OCI-LY7 (cell line): Measurements from ENCODE around the gene HOXC10. TPM values are rescaled to one million over a fixed set of nuclear protein-coding genes. Genes with fewer than 3 reads are reported as not detected.

Source experiments
- BruUV-seq: library from RNA; stranded (reverse); fragments of 400-500 nt; replicated peaks from 2 replicates; lab custom pipeline; 2021; lab: Mats Ljungman, UMichigan
- CTCF ChIA-PET: fragments of 300-600 bp; sonication (Branson Sonifier 250); formaldehyde crosslinking; loops from one replicate; lab custom pipeline; 2022; ENCODE audit warnings: antibody characterized with exemption; ENCODE audit not compliant: unreplicated experiment; lab: Charles Lee
- POLR2A ChIA-PET: fragments of 300-600 bp; sonication (Branson Sonifier 250); formaldehyde crosslinking; loops from one replicate; lab custom pipeline; 2022; ENCODE audit warnings: antibody characterized with exemption; lab: Charles Lee
- DNase-seq: peaks from one replicate; pipeline ENCODE4 v3.0.0-alpha.2; 2015; ENCODE audit warnings: low spot score
- H2AFZ ChIP-seq: fragments of 200-600 bp; sonication (generic), shearing (Covaris generic); 2 replicates; pipeline ENCODE4 v1.6.1; 2014; ENCODE audit warnings: mild to moderate bottlenecking, antibody characterized with exemption, low read length, moderate library complexity
- H3K27ac ChIP-seq: fragments of 200-600 bp; sonication (generic); 2 replicates; pipeline ENCODE4 v1.5.1; 2014; ENCODE audit warnings: mixed run types, low read depth, mild to moderate bottlenecking, moderate library complexity, low read length, inconsistent platforms; ENCODE audit not compliant: poor library complexity, severe bottlenecking
- H3K36me3 ChIP-seq: fragments of 200-600 bp; sonication (generic); 2 replicates; pipeline ENCODE4 v1.6.1; 2014; ENCODE audit warnings: mild to moderate bottlenecking, antibody characterized with exemption, low read length, moderate library complexity, mixed read lengths; ENCODE audit not compliant: insufficient read depth
- H3K4me1 ChIP-seq: fragments of 200-600 bp; sonication (generic); 2 replicates; pipeline ENCODE4 v1.5.1; 2014; ENCODE audit warnings: mild to moderate bottlenecking, low read length; ENCODE audit not compliant: insufficient read depth, poor library complexity, severe bottlenecking
- H3K4me2 ChIP-seq: fragments of 200-600 bp; sonication (generic); 2 replicates; pipeline ENCODE4 v1.6.1; 2014; ENCODE audit warnings: mild to moderate bottlenecking, low read length
- H3K4me3 ChIP-seq: fragments of 200-600 bp; sonication (generic); 2 replicates; pipeline ENCODE4 v1.5.1; 2014; ENCODE audit warnings: mild to moderate bottlenecking, low read depth, low read length; ENCODE audit not compliant: poor library complexity, severe bottlenecking
- H3K79me2 ChIP-seq: fragments of 200-600 bp; sonication (generic); 2 replicates; pipeline ENCODE4 v1.6.1; 2016; ENCODE audit warnings: low read depth, mild to moderate bottlenecking, low read length, moderate library complexity, mixed read lengths; ENCODE audit not compliant: insufficient read depth
- H3K9me2 ChIP-seq: fragments of 200-600 bp; sonication (generic); 2 replicates; pipeline ENCODE4 v1.6.1; 2016; ENCODE audit warnings: mild to moderate bottlenecking, low read length, mixed read lengths; ENCODE audit not compliant: insufficient read depth
- H3K9me3 ChIP-seq: fragments of 200-600 bp; sonication (generic); 2 replicates; pipeline ENCODE4 v1.6.1; 2014; ENCODE audit warnings: mild to moderate bottlenecking, mixed run types, low read length, mixed read lengths
- H4K20me1 ChIP-seq: fragments of 200-600 bp; sonication (generic); 2 replicates; pipeline ENCODE4 v1.6.1; 2014; ENCODE audit warnings: mild to moderate bottlenecking, antibody characterized with exemption, low read length, moderate library complexity, mixed read lengths; ENCODE audit not compliant: insufficient read depth
- EZH2phosphoT487 ChIP-seq: fragments of 200-600 bp; sonication (generic); IDR thresholded peaks from 2 replicates; pipeline ENCODE4 v1.6.1; 2018; ENCODE audit warnings: low read depth, borderline replicate concordance, mild to moderate bottlenecking, mixed run types, antibody characterized with exemption, low read length, moderate library complexity, mixed read lengths
- intact Hi-C: fragments of 100-400 bp; cut with micrococcal nuclease; formaldehyde crosslinking; loops from one replicate; pipeline ENCODE4 v1.10.0; 2022; ENCODE audit not compliant: unreplicated experiment
- total RNA-seq, 2 experiments: library from RNA; depleted of rRNA in 1 of 2; stranded (reverse); fragments of >200 nt in 1 of 2; shearing (Covaris generic) in 1 of 2; gene quantifications; 2 replicates each; pipeline ENCODE4 v1.2.3, GENCODE V29; 2014 to 2022
- TF ChIP-seq, protein P1 (sequence below): fragments of 200-600 bp; sonication (generic); conservative IDR thresholded peaks from 2 replicates; pipeline ENCODE4 v1.5.1; 2014; ENCODE audit warnings: mild to moderate bottlenecking, antibody characterized with exemption, low read length, moderate library complexity, mixed read lengths

HOXC10 gene
- total RNA-seq, 2 experiments from 2014 or later = 0.25 to 0.28 TPM

GRCh38 chr12:54033980-54034784, 49.2 kb downstream of the HOXC10 start:
- H2AFZ ChIP-seq = no peak overlapping the region
- intact Hi-C loops = loop anchor here (2.0 kb wide), 1 partner anchor 101 kb away; no protein-coding TSS in a partner anchor
- no peak for TF ChIP-seq EZH2phosphoT487
- TF ChIP-seq, protein P1, sequence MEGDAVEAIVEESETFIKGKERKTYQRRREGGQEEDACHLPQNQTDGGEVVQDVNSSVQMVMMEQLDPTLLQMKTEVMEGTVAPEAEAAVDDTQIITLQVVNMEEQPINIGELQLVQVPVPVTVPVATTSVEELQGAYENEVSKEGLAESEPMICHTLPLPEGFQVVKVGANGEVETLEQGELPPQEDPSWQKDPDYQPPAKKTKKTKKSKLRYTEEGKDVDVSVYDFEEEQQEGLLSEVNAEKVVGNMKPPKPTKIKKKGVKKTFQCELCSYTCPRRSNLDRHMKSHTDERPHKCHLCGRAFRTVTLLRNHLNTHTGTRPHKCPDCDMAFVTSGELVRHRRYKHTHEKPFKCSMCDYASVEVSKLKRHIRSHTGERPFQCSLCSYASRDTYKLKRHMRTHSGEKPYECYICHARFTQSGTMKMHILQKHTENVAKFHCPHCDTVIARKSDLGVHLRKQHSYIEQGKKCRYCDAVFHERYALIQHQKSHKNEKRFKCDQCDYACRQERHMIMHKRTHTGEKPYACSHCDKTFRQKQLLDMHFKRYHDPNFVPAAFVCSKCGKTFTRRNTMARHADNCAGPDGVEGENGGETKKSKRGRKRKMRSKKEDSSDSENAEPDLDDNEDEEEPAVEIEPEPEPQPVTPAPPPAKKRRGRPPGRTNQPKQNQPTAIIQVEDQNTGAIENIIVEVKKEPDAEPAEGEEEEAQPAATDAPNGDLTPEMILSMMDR = no peak
- no TSS peak for BruUV-seq
- H3K4me3 ChIP-seq = no peak overlapping the region
- no peaks in the 10 kb centered on the region for H3K36me3 ChIP-seq
- no peaks in the 10 kb centered on the region for H3K79me2 ChIP-seq
- no peak for DNase-seq
- H4K20me1 ChIP-seq = no peaks in the 10 kb centered on the region
- H3K9me3 ChIP-seq = no peaks in the 10 kb centered on the region
- ChIA-PET POLR2A (no interaction called here), CTCF (no interaction called here)
- no peak overlapping the region for H3K4me2 ChIP-seq
- peaks cover 35% of the 10 kb centered on the region for H3K4me1 ChIP-seq
- H3K27ac ChIP-seq = no peak overlapping the region
- no peaks in the 10 kb centered on the region for H3K9me2 ChIP-seq

DNA sequence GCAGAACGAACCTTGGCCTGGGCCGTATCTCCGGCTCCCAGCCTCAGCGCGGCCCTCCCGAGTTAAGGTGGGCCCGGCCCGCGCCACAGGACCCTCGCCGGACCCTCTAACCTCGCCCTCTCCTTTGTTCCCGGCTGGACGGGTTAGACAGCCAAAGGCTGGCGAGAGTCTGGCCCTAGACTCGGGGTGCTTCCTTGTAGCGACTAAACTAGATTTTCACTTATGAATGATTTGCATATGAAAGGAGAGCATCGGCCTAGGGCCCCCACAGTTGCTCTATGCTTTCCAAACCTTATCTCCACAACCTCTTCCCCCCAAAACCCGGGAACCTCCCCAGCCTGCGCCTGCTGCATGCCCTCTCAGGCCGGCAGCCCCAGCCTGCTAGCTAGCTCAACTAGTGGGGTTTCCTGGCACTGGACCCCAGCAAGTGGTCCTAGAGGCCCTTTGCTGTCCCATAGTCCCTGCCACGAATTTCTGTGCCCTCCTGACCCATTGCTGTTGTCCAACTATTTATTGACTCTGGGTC, 49.9 kb downstream of the HOXC10 start:
- CTCF ChIA-PET = no interaction called here
- Histone ChIP-seq H2AFZ (no peak overlapping the region), H4K20me1 (no peaks in the 10 kb centered on the region), H3K27ac (no peak overlapping the region), H3K4me3 (no peak overlapping the region), H3K9me3 (no peaks in the 10 kb centered on the region), H3K4me1 (peaks cover 39% of the 10 kb centered on the region), H3K9me2 (no peaks in the 10 kb centered on the region), H3K79me2 (no peaks in the 10 kb centered on the region), H3K4me2 (no peak overlapping the region), H3K36me3 (no peaks in the 10 kb centered on the region)
- DNase-seq = no peak
- BruUV-seq = no TSS peak
- POLR2A ChIA-PET = interaction anchor here (0.6 to 1.0 kb wide), 2 partner anchors 16 to 154 kb away, joined by 3 read pairs; partner anchors contain the start of gene SMUG1
- TF ChIP-seq, protein P1 = no peak
- TF ChIP-seq EZH2phosphoT487 = no peak
- intact Hi-C loops = no loop called here
